ENCODE measurements around the gene WIF1.
A peak's percentile ranks its signal among the peaks of the same experiment; 100 is the strongest.

Gene WIF1

DNA sequence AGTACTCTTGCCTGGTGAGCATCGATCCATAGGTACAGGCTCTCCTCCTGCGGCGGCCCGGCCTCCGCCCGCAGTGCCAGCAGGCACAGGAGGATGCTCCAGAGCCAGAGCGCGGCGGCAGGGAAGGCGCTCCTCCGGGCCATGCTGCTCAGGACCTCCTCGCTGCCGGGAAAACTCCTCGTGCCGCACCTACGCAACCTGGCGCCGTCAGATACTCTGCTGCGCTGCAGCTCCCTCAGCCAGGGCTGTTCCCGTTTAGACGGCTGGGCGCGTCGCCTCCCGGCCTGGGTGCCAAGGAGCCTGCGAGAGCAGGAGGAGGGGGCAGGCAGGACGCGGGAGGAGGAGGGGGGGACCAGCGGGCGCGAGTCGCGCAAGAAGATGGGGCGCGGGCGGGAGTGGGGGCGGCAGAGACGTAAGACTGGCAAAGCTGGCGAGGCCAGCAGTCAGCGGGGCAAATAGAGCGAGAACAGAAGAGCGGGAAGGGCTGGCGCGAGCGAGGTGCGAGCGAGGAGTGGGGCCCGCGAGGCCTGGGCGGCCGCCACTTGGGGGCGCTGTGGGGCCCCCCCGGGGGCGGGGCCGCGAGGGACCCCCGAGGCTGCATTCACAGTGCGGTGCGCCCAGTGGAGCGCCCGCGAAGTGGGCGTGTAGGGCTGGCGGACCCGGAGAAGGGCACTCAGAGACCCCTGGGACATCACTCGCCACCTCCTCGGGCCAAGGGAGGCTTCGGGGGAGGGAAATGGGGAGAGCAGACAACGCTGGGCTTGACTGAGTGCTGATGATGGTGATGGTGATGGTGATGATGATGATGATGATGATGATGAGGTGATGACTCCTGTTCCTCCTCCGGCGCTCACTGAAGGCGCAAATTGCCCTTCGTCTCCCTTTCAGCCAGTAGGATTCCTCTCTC is at the start of gene WIF1:
Gene WIF1, minus strand, starts transcription at position 257 of the 907 bp plus-strand sequence. Its CDS starts 114 bp downstream, at position 143.
- no peak for DNase-seq

GRCh38 chr12:65170209-65170881 is 49.2 kb upstream of the WIF1 start:
- DNase-seq: no peak

DNA sequence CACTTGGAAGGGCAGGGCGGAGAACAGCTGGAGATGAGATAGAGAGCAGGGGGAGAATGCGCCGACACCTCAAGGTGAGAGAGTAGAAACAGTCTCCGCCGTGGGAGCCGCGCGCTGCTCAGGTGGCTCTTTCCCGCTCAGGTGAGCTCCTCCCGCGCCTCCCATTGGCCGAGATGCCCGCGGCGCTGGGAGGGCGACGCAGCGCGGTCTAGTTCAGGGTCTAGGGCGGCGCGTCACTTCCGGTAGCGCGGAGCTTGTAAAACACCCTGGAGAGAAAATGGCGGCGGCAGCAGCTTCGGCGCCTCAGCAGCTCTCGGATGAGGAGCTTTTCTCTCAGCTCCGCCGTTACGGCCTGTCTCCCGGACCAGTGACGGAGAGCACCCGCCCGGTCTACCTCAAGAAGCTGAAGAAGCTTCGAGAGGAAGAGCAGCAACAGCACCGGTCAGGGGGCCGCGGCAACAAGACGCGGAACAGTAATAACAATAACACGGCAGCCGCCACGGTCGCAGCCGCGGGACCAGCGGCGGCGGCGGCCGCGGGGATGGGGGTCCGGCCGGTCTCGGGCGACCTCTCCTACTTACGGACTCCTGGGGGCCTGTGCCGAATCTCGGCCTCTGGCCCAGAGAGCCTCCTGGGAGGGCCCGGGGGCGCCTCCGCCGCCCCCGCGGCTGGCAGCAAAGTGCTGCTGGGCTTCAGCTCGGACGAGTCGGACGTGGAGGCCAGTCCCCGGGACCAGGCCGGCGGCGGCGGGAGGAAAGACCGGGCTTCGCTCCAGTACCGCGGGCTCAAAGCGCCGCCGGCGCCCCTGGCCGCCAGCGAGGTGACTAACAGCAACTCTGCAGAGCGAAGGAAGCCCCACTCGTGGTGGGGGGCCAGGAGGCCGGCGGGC is 48.5 kb upstream of the WIF1 start, which contains the start of gene LEMD3:
Gene LEMD3, plus strand, starts transcription at position 264 of the 889 bp plus-strand sequence. Its CDS starts 14 bp downstream, at position 278.
- peak; percentile 53 for DNase-seq

- no peak for DNase-seq
These were observed 47.7 kb upstream of the WIF1 start for GRCh38 chr12:65168681-65169319.

- no peak for DNase-seq
These were observed 43.7 kb upstream of the WIF1 start for GRCh38 chr12:65164774-65165173.

- no peak for DNase-seq
These were observed 43.1 kb upstream of the WIF1 start for GRCh38 chr12:65164244-65164643.

DNA sequence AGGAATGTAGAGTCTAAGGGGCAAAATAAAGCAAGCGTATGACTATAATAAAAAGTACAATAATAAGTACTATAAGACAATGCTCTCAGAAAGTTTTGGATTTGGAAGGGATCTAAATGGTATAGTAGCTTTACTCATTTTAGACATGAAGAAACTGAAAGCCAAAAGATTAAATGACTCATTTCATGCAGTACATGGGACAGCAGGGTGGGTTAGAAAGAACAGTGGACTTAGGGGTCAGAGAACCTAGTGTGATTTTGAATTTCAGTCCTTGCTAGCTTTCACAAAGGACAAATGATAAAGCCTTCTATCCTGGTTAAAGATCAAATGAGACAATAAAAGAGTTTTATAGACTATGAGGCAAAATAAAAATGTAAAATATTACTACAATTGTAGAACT is 41.5 kb upstream of the WIF1 start:
- DNase-seq: no peak

DNA sequence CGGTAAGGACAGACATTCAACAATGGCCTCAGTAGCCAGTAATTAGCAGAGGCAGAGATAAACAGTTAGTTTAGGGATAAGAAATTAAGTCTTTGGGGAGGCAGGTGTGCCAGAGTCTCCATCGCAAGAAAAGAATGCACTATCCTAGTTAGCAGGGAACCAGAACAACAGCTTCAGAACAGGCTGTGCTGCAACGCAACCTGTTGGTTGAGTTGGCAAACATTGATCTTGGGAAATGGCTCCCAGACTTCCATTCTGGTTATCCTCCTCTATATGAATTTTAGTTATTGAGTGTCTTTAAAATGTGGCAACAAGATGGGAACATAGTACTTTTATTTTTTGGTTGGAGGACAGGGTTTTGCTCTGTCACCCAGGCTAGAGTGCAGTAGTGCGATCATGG is 36.0 kb upstream of the WIF1 start:
- no peak for DNase-seq

DNA sequence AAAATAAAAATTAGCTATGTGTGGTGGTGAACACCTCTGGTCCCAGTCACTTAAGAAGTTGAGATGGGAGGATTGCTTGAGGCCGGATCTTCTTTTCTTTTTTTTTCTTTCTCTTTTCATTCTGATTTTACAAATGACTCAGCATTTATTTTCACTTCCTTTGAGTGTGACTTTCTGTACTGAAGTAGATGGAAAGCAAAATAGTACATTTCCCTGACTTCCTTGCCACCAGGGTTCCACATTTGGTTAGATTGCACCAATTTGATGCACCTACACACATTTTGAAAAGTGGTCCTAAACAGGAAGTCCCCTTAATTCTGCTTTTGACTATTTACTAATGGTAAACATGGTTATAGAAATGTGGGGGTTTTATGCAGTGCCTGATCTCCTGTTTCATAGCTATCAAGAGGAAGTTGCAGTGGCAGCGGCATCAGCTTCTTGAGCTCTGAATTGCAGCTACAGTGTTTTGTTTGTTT is 35.3 kb upstream of the WIF1 start:
- no peak for DNase-seq

- DNase-seq: no peak
These were observed 34.7 kb upstream of the WIF1 start for GRCh38 chr12:65155784-65156183.

- no peak for DNase-seq
These were observed 31.5 kb upstream of the WIF1 start for GRCh38 chr12:65152596-65152995.

GRCh38 chr12:65152012-65152411 is 30.9 kb upstream of the WIF1 start:
- DNase-seq: no peak

DNA sequence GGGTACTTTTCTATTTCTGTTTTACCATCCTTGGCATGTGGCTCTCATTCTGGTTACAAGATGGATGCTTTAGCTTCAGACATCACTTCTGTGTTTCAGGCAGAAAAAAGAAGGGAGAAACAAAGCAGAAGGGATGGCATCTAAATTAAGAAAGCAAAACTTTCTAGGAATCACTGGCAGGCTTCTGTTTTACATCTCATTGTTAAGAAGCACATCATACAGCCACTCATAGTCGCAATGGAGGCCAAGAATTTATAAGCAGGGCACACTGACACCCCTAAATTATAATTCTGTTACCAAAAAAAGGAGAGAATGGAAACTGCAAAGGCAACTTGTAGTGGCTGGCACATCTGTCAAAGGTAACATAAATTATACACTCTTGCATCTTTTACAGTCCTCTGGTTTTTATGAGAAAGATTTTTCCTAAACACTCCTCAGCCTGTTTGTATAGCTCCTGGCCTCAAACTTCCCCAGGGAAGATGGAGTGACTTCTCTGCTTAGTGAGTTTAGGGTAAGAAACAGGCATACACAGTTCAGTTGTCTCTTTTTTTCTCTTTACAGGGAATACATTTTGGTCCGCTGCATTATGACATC is 26.3 kb upstream of the WIF1 start:
- no peak for DNase-seq

- DNase-seq: peak; percentile 12
These were observed 19.6 kb upstream of the WIF1 start for GRCh38 chr12:65140738-65141137.

- DNase-seq: no peak
These were observed 18.3 kb upstream of the WIF1 start for GRCh38 chr12:65139389-65139788.

DNA sequence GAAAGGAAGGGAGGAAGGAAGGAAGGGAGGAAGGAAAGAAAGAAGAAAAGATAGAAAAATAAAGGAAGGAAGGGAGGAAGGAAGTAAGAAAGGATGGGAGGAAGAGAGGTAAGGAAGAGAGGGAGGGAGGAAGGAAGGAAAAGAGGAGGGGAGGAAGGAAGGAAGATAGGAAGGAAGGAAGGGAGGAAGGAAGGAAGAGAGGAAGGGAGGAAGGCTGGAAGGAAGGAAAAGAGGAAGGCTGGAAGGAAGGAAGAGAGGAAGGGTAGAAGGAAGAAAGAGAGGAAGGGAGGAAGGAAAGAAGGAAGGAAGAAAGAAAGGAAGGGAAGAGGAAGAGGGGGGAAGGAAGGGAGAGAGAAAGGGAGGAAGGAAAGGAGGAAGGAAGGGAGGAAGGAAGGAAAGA is 12.8 kb upstream of the WIF1 start:
- DNase-seq: no peak

- DNase-seq: no peak
These were observed 5.4 kb upstream of the WIF1 start for GRCh38 chr12:65126482-65126881.

- DNase-seq: no peak
These were observed 4.9 kb upstream of the WIF1 start for GRCh38 chr12:65125975-65126374.

DNA sequence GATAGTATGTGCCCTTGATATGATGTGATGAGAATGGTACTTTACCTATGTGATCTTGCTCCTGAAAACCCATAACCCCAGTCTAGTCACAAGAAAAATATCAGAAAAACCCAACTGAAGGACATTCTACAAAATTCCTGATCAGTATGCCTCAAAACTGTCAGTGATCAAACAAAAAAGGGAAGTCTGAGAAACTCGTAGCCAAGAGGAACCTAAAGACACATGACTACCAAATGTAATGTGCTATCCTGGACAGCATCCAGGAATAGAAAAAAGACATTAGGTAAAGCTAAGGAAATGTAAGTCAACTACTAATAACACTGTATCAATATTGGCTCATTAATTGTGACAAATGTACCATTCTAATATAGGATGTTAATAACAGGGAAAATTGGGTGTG is 4.1 kb upstream of the WIF1 start:
- no peak for DNase-seq

DNA sequence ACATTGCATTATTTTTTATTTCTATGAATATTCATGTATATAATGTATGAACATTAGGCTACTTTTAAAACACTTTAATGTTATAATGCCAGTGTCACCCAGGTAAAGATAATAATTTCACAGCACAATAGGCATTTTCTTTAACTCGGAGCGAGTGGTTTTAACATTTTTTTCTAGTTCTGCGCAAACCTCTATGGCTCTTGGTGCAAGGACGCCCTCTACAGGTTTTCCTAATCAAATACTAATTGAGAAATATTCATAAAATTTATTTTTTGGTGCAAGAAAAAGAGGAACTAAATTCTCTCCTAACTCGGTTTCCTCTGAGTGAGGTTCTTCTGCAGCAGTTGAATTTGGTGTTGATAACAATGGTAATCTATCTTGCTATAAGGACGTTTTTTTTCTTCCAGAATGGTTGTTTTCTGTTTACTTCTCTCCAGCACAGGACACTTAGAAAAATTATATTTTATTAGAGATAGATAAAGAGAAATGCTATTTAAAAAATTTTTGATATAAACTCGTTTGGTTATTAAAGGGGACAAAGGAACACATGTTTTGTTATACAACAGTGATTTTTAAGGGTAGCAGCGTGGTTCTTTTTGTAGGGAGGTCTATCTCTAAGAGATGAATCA is 2.4 kb upstream of the WIF1 start:
- no peak for DNase-seq

- peak; percentile 8 for DNase-seq
These were observed 1.6 kb upstream of the WIF1 start for GRCh38 chr12:65122703-65123102.

Measured in NCI-H524 treated with DMSO at 0.1 percent for 48 hours (cell line).